IPS-NIHi7 (cell line): ENCODE results near the gene DDX49.

Experiments used
- DNase-seq: peaks from one replicate; pipeline ENCODE4 v3.0.0; 2012; ENCODE audit warnings: mixed read lengths; ENCODE audit errors: extremely low spot score

The DDX49 gene

GRCh38 chr19:18972851-18973250 lies 53.3 kb downstream of the DDX49 start:
- no peak for DNase-seq

DNA sequence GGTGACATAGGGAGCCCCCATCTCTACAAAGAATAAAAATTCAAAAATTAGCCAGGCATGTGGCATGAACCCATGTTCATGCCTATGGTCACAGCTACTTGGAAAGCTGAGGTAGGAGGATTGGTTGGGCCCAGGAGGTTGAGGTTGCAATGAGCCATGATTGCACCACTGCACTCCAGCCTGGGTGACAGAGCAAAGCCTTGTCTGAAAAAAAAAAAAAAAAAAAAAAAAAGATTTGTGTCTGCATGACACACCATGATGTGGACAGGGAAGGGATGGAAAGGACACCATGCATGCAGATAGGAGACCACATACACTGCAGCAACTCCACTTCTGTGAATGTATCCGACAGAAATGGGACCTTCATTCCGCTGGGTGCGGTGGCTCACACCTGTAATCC lies 55.5 kb downstream of the DDX49 start:
- no peak for DNase-seq

- no peak for DNase-seq
Measured at GRCh38 chr19:18975869-18976268, 56.4 kb downstream of the DDX49 start.
